Thyroid gland (tissue), 4 donors: ENCODE results near the gene ZCCHC12. TPM values are rescaled to one million over a fixed set of nuclear protein-coding genes. Genes with fewer than 3 reads are reported as not detected.
A peak's percentile ranks its signal among the peaks of the same experiment; 100 is the strongest.
"Not testable (repeated sequence)": the region's sequence is repeated elsewhere in the genome, so short reads cannot be mapped to it uniquely, and the experiment has no call there.

Source experiments
- DNase-seq, 2 donors: peaks; one replicate each; pipeline ENCODE4 v3.0.0-alpha.2; 2019
- H3K27ac ChIP-seq, 3 donors: fragments of 200-600 bp; sonication (generic); 1 replicate in 2 of 3; 2 replicates in 1 of 3; pipeline ENCODE4 v1.5.1; 2016 to 2019; ENCODE audit warnings: mild to moderate bottlenecking in 1 of 3, moderate library complexity in 1 of 3
- H3K27me3 ChIP-seq: fragments of 200-600 bp; sonication (generic); one replicate; pipeline ENCODE4 v1.5.1; 2019
- H3K36me3 ChIP-seq, 2 donors: fragments of 200-600 bp; sonication (generic); one replicate each; pipeline ENCODE4 v1.5.1; 2016 to 2019
- H3K4me1 ChIP-seq, 2 donors: fragments of 200-600 bp; sonication (generic); one replicate each; pipeline ENCODE4 v1.5.1; 2017 to 2019
- H3K4me3 ChIP-seq, 3 donors: fragments of 200-600 bp; sonication (generic); replicated peaks in 1 of 3; 1 replicate in 2 of 3; 2 replicates in 1 of 3; pipeline ENCODE4 v1.5.1; 2016; ENCODE audit warnings: mild to moderate bottlenecking in 1 of 3
- H3K9me3 ChIP-seq: fragments of 200-600 bp; sonication (generic); one replicate; pipeline ENCODE4 v1.5.1; 2017
- CTCF ChIP-seq, 6 experiments: fragments of 200-600 bp in 3 of 6; fragments of 450-650 bp in 3 of 6; sonication (generic) in 3 of 6; IDR thresholded peaks; one replicate each; pipeline ENCODE4 v1.5.1; 2016 to 2019; ENCODE audit warnings: antibody characterized with exemption in 6 of 6, mild to moderate bottlenecking in 2 of 6, inconsistent platforms in 1 of 6, moderate library complexity in 1 of 6
- POLR2A ChIP-seq, 2 donors: fragments of 450-650 bp; IDR thresholded peaks; one replicate each; pipeline ENCODE4 v1.6.1; 2017; ENCODE audit warnings: antibody characterized with exemption in 2 of 2, mild to moderate bottlenecking in 2 of 2, moderate library complexity in 1 of 2
- WGBS, 2 donors: methylation state at CpG; one replicate each; pipeline ENCODE4 v1.1.5; 2017; 5-methylcytosine and 5-hydroxymethylcytosine counted together
- intact Hi-C: fragments of 100-400 bp; cut with DNase I; formaldehyde crosslinking; loops from one replicate; pipeline ENCODE4 v1.15.1; 2023
- total RNA-seq, 4 donors: library from RNA; depleted of rRNA; stranded (reverse); fragments of >200 nt; gene quantifications; one replicate each; pipeline ENCODE4 v1.2.3, GENCODE V29; 2016

ZCCHC12 gene
- total RNA-seq, 4 donors from 2014 or later: 1.2 to 40.9 (median 10.7) TPM

GRCh38 chrX:118802857-118803256, 20.8 kb upstream of the ZCCHC12 start:
- Histone ChIP-seq H3K36me3 (no peaks in the 10 kb centered on the region), H3K27ac (no peak overlapping the region), H3K27me3 (no peaks in the 10 kb centered on the region), H3K4me3 (no peak overlapping the region), H3K4me1 (no peaks in the 10 kb centered on the region), H3K9me3 (no peaks in the 10 kb centered on the region)
- intact Hi-C loops: no loop called here
- 0 to 15% methylated on average over 1 of the region's 1 CpG for WGBS, 2 donors
- TF ChIP-seq POLR2A (IDR thresholded peaks at IDR 0.05): no peak
- no peak for TF ChIP-seq CTCF (IDR thresholded peaks at IDR 0.05)
- DNase-seq: peak in 1 of 2 donors; percentile 18

GRCh38 chrX:118807151-118808017, 16.2 kb upstream of the ZCCHC12 start:
- H3K27ac ChIP-seq: no peak overlapping the region
- no peaks in the 10 kb centered on the region for H3K9me3 ChIP-seq
- no peak overlapping the region for H3K4me3 ChIP-seq
- no peaks in the 10 kb centered on the region for H3K4me1 ChIP-seq
- WGBS, 2 donors: 53 to 62% methylated on average over 3 to 4 of the region's 4 CpGs
- TF ChIP-seq CTCF (IDR thresholded peaks at IDR 0.05) (peak in 5 of 6 experiments; percentile 23 to 74 (median 54)), POLR2A (IDR thresholded peaks at IDR 0.05) (no peak)
- H3K36me3 ChIP-seq: no peaks in the 10 kb centered on the region
- no peaks in the 10 kb centered on the region for H3K27me3 ChIP-seq
- intact Hi-C loops: loop anchor here (5.0 kb wide), 1 partner anchor 205 kb away; no protein-coding TSS in a partner anchor
- DNase-seq: peak; percentile 29 to 42

- H3K4me3 ChIP-seq, H3K36me3 ChIP-seq, H3K4me1 ChIP-seq, H3K27ac ChIP-seq, intact Hi-C loops, H3K27me3 ChIP-seq, H3K9me3 ChIP-seq, DNase-seq: not testable (repeated sequence)
- 92 to 95% methylated on average over 4 of the region's 4 CpGs for WGBS, 2 donors
Measured at GRCh38 chrX:118817257-118817656, 6.4 kb upstream of the ZCCHC12 start.

GRCh38 chrX:118824173-118824730, 628 bp downstream of the ZCCHC12 start:
- 5% methylated on average over 13 to 16 of the region's 22 CpGs for WGBS, 2 donors
- Histone ChIP-seq H3K27ac (no peak overlapping the region), H3K27me3 (peaks cover 9% of the 10 kb centered on the region), H3K4me3 (no peak overlapping the region), H3K9me3 (no peaks in the 10 kb centered on the region), H3K4me1 (peaks cover 0 to 8% of the 10 kb centered on the region in 2 donors), H3K36me3 (no peaks in the 10 kb centered on the region)
- no peak for TF ChIP-seq POLR2A (IDR thresholded peaks at IDR 0.05)
- no peak for TF ChIP-seq CTCF (IDR thresholded peaks at IDR 0.05)
- DNase-seq: no peak
- intact Hi-C loops: no loop called here

DNA sequence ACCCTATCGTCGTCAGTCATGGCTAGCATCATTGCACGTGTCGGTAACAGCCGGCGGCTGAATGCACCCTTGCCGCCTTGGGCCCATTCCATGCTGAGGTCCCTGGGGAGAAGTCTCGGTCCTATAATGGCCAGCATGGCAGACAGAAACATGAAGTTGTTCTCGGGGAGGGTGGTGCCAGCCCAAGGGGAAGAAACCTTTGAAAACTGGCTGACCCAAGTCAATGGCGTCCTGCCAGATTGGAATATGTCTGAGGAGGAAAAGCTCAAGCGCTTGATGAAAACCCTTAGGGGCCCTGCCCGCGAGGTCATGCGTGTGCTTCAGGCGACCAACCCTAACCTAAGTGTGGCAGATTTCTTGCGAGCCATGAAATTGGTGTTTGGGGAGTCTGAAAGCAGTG, 1.6 kb downstream of the ZCCHC12 start:
- peak; percentile 4 to 15 for DNase-seq
- intact Hi-C loops: no loop called here
- Histone ChIP-seq H3K4me1 (peaks cover 0 to 8% of the 10 kb centered on the region in 2 donors), H3K27ac (no peak overlapping the region), H3K4me3 (no peak overlapping the region), H3K36me3 (no peaks in the 10 kb centered on the region), H3K27me3 (peaks cover 9% of the 10 kb centered on the region), H3K9me3 (no peaks in the 10 kb centered on the region)
- TF ChIP-seq POLR2A (IDR thresholded peaks at IDR 0.05) (no peak), CTCF (IDR thresholded peaks at IDR 0.05) (no peak)
- WGBS, 2 donors: 17 to 32% methylated on average over 3 to 11 of the region's 16 CpGs
